Left ventricle myocardium superior (tissue), 1 donor: ENCODE measurements around the gene XPNPEP2. TPM values are rescaled to one million over a fixed set of nuclear protein-coding genes. Genes with fewer than 3 reads are reported as not detected.

Experiments used
- ATAC-seq: fragments of 200-7000 bp; cut with Tn5 transposase; one replicate; pipeline ENCODE4 v1.9.1; 2020; ENCODE audit warnings: mild to moderate bottlenecking, moderate library complexity
- DNase-seq: peaks from one replicate; pipeline ENCODE4 v3.0.0-alpha.2; 2020
- intact Hi-C: fragments of 100-400 bp; cut with micrococcal nuclease; formaldehyde crosslinking; loops from one replicate; pipeline ENCODE4 v1.11.0; 2022
- total RNA-seq: library from RNA; stranded (reverse); fragmentation: NEBNext Ultra II Directional; extraction: Animal tissue kit (Norgen Biotek cat#: 25700); gene quantifications from one replicate; pipeline ENCODE4 v1.2.1, GENCODE V29; 2021
- donor health status: DM: no; HTN: yes; CAD: no; lungs with severe emphysema.

Gene XPNPEP2
- total RNA-seq, 1 donor from 2014 or later = 0.92 TPM

GRCh38 chrX:129771266-129771995 lies 32.7 kb downstream of the XPNPEP2 start:
- DNase-seq (no peak), ATAC-seq (no peak)
- intact Hi-C loops = no loop called here

GRCh38 chrX:129772796-129773431 lies 34.1 kb downstream of the XPNPEP2 start:
- DNase-seq (peak; percentile 63), ATAC-seq (peak; percentile 74)
- intact Hi-C loops = no loop called here

- ATAC-seq = no peak
- intact Hi-C loops = no loop called here
- DNase-seq = no peak
These were observed 35.1 kb downstream of the XPNPEP2 start for GRCh38 chrX:129773649-129774458.

- ATAC-seq (peak; percentile 53), DNase-seq (peak; percentile 63)
- intact Hi-C loops = no loop called here
These were observed 38.6 kb downstream of the XPNPEP2 start for GRCh38 chrX:129777218-129778030.

GRCh38 chrX:129779086-129779672 lies 40.4 kb downstream of the XPNPEP2 start:
- intact Hi-C loops = no loop called here
- ATAC-seq = no peak
- DNase-seq = no peak

- peak; percentile 63 for DNase-seq
- peak; percentile 68 for ATAC-seq
These were observed 41.0 kb downstream of the XPNPEP2 start, which contains the start of gene SASH3 for GRCh38 chrX:129779747-129780146. Gene SASH3, plus strand, starts transcription at chrX:129779949. Its CDS starts 149 bp downstream, at chrX:129780098.

GRCh38 chrX:129780441-129781105 lies 41.8 kb downstream of the XPNPEP2 start:
- ATAC-seq (no peak), DNase-seq (peak; percentile 32)
- intact Hi-C loops = no loop called here

More at GRCh38 chrX:129779747-129780146, 41.0 kb downstream of the XPNPEP2 start, which contains the start of gene SASH3:
- intact Hi-C loops = no loop called here

- intact Hi-C loops = no loop called here
- DNase-seq (peak; percentile 43), ATAC-seq (peak; percentile 63)
These were observed 42.4 kb downstream of the XPNPEP2 start for GRCh38 chrX:129781134-129781672.

- intact Hi-C loops = no loop called here
- ATAC-seq = no peak
- no peak for DNase-seq
These were observed 43.1 kb downstream of the XPNPEP2 start for GRCh38 chrX:129781680-129782495.

GRCh38 chrX:129782706-129783105 lies 43.9 kb downstream of the XPNPEP2 start:
- intact Hi-C loops = no loop called here
- DNase-seq (no peak), ATAC-seq (no peak)

- DNase-seq = no peak
- no peak for ATAC-seq
- intact Hi-C loops = no loop called here
These were observed 44.5 kb downstream of the XPNPEP2 start for GRCh38 chrX:129783291-129783713.

- ATAC-seq = no peak
- DNase-seq = no peak
- intact Hi-C loops = no loop called here
These were observed 45.6 kb downstream of the XPNPEP2 start for GRCh38 chrX:129784371-129784770.

GRCh38 chrX:129785160-129785947 lies 46.6 kb downstream of the XPNPEP2 start:
- DNase-seq (no peak), ATAC-seq (no peak)

GRCh38 chrX:129786210-129786651 lies 47.5 kb downstream of the XPNPEP2 start:
- intact Hi-C loops = no loop called here
- ATAC-seq = no peak
- DNase-seq = no peak

More at GRCh38 chrX:129785160-129785947, 46.6 kb downstream of the XPNPEP2 start:
- intact Hi-C loops = no loop called here

- no peak for ATAC-seq
- no peak for DNase-seq
- intact Hi-C loops = no loop called here
These were observed 48.7 kb downstream of the XPNPEP2 start for GRCh38 chrX:129787336-129788055.
